ENCODE data around the gene KRT15.

DNA sequence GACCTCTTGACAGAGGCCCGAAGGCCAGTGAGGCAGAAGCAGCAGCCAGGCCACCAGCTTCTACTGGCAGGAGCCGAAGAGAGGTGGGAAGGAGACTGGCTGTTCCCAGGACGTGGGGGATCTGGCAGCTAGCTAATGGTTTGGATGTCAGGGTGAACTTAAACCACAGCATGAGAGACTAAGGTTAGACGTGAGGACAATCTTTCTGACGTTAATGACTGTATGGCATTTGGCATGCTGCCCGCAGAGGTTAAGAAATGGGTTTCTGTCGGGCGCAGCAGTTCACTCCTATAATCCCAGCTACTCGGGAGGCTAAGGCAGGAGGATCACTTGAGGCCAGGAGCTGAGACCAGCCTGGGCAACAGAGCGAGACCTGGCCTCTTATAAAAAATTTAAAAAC is 7.0 kb downstream of the KRT15 start:
- TF ChIP-seq, protein P1, sequence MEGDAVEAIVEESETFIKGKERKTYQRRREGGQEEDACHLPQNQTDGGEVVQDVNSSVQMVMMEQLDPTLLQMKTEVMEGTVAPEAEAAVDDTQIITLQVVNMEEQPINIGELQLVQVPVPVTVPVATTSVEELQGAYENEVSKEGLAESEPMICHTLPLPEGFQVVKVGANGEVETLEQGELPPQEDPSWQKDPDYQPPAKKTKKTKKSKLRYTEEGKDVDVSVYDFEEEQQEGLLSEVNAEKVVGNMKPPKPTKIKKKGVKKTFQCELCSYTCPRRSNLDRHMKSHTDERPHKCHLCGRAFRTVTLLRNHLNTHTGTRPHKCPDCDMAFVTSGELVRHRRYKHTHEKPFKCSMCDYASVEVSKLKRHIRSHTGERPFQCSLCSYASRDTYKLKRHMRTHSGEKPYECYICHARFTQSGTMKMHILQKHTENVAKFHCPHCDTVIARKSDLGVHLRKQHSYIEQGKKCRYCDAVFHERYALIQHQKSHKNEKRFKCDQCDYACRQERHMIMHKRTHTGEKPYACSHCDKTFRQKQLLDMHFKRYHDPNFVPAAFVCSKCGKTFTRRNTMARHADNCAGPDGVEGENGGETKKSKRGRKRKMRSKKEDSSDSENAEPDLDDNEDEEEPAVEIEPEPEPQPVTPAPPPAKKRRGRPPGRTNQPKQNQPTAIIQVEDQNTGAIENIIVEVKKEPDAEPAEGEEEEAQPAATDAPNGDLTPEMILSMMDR (IDR thresholded peaks at IDR 0.05; ENCODE audit: insufficient read depth, low read depth, low read length), result no peak
- no peak for TF ChIP-seq EZH2 (IDR thresholded peaks at IDR 0.05; ENCODE audit: insufficient read depth, low read length)

All from astrocyte (in vitro differentiated cells and primary cell).